ENCODE measurements around the gene SSR1.
"Not testable (repeated sequence)": the region's sequence is repeated elsewhere in the genome, so short reads cannot be mapped to it uniquely, and the experiment has no call there.

The SSR1 gene

GRCh38 chr6:7316658-7317533, 3.9 kb upstream of the SSR1 start:
- DNase-seq: no peak

- DNase-seq: no peak
Observed at GRCh38 chr6:7315948-7316365, 3.0 kb upstream of the SSR1 start.

DNA sequence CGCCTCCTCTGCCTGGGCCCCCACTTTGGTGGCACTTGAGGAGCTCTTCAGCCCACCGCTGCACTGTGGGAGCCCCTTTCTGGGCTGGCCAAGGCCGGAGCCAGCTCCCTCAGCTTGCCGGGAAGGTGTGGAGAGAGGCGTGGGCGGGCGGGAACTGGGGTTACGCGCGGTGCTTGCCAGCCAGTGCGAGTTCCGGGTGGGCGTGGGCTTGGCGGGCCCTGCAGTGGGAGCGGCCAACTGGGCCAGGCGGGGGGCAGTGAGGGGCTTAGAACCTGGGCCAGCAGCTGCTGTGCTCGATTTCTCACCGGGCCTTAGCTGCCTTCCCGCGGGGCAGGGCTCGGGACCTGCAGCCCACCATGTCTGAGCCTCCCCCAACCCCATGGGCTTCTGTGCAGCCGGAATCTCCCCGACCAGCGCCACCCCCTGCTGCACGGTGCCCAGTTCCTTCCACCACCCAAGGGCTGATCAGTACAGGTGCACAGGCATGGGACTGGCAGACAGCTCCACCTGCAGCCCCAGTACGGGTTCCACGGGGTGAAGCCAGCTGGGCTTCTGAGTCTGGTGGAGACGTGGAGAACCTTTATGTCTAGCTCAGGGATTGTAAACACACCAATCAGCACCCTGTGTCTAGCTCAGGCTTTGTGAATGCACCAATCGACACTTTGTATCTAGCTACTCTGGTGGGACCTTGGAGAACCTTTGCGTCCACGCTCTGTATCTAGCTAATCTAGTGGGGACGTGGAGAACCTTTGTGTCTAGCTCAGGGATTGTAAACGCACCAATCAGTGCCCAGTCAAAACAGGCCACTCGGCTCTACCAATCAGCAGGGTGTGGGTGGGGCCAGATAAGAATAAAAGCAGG, 2.3 kb upstream of the SSR1 start:
- not testable (repeated sequence) for DNase-seq

DNA sequence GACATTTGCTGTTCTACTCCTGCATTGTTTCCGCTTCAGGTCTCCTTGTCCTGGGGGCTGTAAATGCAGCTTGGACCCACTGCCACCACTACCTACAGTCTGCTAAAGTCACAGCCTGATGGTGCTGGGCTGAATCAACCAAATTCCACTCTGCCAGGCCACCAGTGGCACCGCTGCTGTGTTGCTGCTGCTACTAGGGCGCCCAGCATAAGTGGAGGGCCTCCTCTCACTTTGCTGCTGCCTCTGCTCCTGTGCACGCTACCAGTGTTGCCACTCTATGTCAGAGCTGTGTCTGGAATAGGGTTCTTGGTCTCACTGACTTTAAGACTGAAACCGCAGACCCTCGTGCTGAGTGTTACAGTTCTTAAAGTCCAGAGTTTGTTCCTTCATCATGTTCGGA, 1.4 kb upstream of the SSR1 start:
- no peak for DNase-seq

GRCh38 chr6:7313505-7314165, 636 bp upstream of the SSR1 start:
- no peak for DNase-seq

DNA sequence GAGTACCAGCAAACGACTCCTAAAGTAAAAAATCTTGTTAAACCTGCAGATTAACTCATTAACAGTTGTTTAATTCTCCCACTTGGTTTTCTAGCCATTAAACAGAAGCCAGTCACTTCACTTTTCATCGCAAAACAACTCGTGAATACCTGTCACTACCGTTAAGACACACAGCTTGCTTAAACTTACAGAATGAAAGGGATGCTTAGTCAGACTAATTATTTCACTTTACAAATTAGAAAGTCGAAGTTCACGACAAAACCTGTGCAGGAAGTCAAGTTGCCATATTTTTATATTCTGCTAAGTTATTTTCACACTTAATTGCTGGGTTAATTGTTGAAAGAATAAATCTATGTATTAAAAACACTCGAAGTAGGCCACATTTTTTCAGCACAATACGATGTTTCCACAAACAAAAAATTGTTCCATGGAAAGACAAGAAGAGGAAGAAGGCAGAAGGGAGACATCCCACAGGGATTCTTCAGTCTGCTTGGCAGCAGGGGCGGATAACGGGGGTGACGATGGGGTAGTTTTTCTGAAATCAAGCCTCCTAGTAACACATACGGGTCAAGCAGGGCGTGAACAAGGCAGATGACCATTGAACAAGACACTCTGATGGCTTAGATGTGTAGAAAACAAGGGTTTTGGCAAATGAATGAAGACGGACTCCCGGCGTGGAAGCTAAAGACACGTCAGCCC, 933 bp downstream of the SSR1 start:
- DNase-seq: peak; percentile 51

DNA sequence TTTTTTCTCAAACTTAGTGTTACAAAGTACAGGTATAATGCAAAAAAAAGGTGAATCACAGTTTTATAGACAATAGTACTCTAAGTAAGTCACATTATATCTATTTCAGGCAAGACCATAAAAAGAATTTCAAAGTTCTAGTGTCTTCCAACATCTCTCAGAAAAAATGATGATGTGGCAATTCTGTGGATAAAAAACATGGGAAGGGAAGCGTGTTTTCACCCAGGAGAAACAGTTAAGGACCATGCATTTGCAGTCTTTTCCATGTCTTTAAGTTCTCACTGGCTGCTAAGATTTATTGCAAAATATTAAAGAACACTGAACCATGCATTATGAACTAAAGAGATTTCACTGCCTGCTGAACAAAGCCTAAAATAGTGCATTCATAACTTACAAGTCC, 1.8 kb downstream of the SSR1 start:
- DNase-seq: peak; percentile 17

DNA sequence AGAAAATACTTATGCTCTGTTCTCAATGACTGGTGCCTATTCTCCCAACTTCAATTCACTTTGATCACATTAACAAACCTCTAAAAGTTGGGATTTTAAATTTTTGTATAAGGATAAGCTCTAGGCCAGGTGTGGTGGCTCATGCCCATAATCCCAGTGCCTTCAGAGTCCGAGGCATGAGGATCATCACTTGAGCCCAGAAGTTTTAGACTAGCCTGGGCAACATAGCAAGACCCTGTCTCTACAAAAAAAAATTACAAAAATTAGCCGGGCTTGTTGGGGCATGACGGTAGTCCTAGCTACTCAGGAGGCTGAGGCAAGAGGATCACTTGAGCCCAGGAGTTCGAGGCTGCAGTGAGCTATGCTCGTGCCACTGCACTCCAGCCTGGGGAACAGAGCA, 3.9 kb downstream of the SSR1 start:
- no peak for DNase-seq

DNA sequence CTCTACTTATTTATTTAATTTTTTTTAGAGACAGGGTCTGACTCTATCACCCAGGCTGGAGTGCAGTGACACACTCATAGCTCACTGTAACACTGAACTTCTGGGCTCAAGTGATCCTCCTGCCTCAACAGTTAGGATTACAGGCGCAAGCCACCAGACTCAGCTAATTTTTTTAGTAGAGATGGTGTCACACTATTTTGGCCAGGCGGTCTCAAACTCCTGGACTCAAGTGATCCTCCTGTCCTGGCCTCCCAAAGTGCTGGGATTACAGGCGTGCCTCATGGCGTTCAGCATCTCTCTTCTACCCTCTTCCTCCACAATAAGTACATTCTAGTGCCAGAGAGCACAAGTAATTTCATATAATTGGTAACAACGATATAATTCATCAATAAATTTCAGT, 5.5 kb downstream of the SSR1 start:
- DNase-seq: no peak

GRCh38 chr6:7304821-7305220, 8.2 kb downstream of the SSR1 start:
- no peak for DNase-seq

DNA sequence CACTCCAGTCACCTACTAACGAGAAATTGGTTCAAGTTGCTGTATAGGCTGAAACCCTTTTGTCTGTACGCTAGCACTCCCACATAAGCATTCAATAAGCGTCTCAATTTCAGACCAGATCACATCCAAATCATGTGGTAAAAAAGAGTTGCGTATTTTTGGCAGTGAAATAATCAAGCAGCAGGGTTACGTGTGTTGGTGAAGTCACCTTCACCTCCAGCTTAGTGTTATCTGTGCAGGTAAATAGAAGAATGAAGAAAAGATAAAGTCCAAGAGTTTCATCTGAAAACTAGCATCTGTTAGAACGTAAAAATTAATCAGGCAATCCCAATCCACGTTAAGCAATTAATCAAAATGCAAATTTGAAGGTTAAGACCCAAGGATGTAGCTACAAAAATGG, 11.3 kb downstream of the SSR1 start:
- DNase-seq: no peak

GRCh38 chr6:7300926-7301325, 12.1 kb downstream of the SSR1 start:
- DNase-seq: no peak

GRCh38 chr6:7298113-7298512, 14.9 kb downstream of the SSR1 start:
- DNase-seq: no peak

- no peak for DNase-seq
Observed at GRCh38 chr6:7296602-7297001, 16.4 kb downstream of the SSR1 start.

DNA sequence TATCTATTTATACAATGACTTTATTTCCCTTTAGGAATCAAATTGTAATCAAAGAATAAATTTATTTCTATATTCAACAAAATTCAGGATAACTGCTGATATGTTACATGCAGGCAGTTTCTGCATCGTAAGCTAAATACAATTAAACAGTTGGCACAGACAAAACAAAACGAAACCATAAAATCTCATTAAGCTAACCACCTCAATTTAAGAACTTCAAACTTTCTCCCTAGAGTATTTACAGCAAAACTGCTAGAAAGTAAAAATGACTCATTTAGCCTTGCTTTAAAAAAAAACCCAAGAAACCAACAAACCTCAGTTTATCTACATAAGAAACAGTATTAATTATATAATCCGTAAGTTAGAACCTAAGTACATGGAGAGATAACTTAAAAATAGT, 17.1 kb downstream of the SSR1 start:
- no peak for DNase-seq

- DNase-seq: no peak
Observed at GRCh38 chr6:7292596-7293255, 20.3 kb downstream of the SSR1 start.

GRCh38 chr6:7290079-7290478, 22.9 kb downstream of the SSR1 start:
- DNase-seq: no peak

- DNase-seq: no peak
Observed at GRCh38 chr6:7285416-7285815, 27.6 kb downstream of the SSR1 start.

DNA sequence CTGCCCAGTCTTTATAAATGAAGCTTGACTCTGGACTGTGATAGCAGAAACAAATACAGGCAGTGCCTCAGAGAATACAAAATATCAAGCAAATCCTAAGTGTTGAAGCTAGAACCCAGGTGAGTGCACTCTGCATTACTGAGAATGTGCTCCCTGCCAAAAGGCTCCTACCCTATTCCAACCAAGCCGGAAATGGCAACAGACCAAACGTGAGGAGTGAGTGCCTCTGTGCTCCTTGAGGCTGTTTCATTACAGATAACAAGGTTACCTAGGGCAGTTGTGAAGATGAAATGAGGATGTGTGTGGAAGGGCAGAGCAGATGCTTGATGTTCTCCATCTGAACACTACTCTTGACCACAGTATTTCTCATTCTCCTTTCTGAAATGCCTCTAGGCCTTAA, 29.3 kb downstream of the SSR1 start:
- DNase-seq: no peak

- no peak for DNase-seq
Observed at GRCh38 chr6:7282097-7282906, 30.7 kb downstream of the SSR1 start.

DNA sequence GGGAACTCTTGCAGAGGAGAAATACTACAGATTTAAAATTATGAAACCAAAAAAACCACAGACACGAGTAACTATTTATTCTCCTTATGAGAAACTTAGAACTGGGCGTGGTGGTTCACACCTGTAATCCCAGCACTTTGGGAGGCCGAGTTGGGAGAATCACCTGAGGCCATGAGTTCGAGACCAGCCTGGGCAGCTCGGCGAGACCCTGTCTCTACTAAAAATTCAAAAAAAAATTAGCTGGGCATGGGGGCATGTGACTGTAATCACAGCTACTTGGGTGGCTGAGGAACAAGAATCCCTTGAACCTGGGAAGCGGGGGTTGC, 36.8 kb downstream of the SSR1 start:
- DNase-seq: no peak

- DNase-seq: not testable (repeated sequence)
Observed at GRCh38 chr6:7274525-7274924, 38.5 kb downstream of the SSR1 start.
